WERI-Rb-1 (cell line): ENCODE data around the gene SMIM44.

Experiments used
- DNase-seq: peaks from one replicate; pipeline ENCODE4 v3.0.0-alpha.2; 2020
- H3K27ac ChIP-seq: fragments of 250-450 bp; sonication (Bioruptor Pico); 2 replicates; pipeline ENCODE4 v1.5.1; 2020; ENCODE audit warnings: mild to moderate bottlenecking, moderate library complexity
- H3K27me3 ChIP-seq: fragments of 250-450 bp; sonication (Bioruptor Pico); 2 replicates; pipeline ENCODE4 v1.5.1; 2021; ENCODE audit warnings: mild to moderate bottlenecking, low read depth, moderate library complexity; ENCODE audit not compliant: insufficient read depth, severe bottlenecking
- H3K36me3 ChIP-seq: fragments of 250-450 bp; sonication (Bioruptor Pico); 2 replicates; pipeline ENCODE4 v1.5.1; 2020; ENCODE audit warnings: mild to moderate bottlenecking, moderate library complexity
- H3K4me3 ChIP-seq: 2 replicates; pipeline ENCODE4 v1.5.1; 2011; ENCODE audit warnings: low read depth, mild to moderate bottlenecking, control low read depth, low read length
- H3K9me3 ChIP-seq: fragments of 250-450 bp; sonication (Bioruptor Pico); 2 replicates; pipeline ENCODE4 v1.5.1; 2021; ENCODE audit warnings: mild to moderate bottlenecking, moderate library complexity; ENCODE audit not compliant: severe bottlenecking
- TF ChIP-seq, protein P1 (sequence below): IDR thresholded peaks from 2 replicates; pipeline ENCODE4 v1.5.1; 2011; ENCODE audit warnings: low read depth, mild to moderate bottlenecking, control low read depth, inconsistent platforms, low read length

SMIM44 gene

DNA sequence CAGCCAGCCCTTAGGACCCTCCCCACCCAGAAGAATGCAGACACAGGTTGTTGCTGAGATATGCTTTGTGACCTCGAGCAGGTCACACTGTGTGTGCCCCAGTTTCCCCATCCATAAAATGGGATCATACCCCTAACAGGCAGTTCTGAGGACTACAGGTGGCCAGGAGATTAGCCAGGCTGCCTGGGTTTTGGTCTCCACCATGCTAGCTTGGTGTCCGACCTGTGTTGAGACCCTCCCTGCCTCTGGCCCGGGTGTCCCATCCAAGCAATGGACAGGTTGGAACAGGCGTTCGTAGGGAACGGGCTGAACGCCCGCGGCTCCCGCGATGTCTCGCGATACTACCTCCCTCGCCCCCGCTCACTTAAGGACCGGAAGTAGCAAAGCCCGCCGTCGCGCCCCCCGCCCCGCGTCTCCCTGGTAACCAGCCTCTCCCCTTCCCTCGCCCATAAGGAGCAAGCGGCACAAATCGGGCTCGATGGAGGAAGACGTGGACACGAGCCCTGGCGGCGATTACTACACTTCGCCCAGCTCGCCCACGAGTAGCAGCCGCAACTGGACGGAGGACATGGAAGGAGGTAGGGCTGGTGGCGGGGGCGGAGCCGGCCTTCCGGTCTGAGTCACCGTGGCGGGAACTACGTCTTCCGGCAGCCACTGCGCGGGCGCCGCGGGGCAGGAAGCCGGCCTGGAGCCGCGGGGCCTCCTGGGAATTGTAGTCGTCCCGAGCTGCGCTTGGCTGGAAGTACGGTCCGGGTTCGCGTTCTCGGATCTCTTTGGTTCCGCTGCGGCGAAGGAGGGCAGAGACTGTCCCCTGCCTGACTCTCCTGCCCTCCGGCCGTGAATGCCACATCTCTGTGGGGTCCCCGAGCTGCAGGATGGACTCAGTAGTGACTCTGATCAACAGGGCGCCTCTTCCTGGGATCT is 48.3 kb downstream of the SMIM44 start:
- Histone ChIP-seq H3K9me3 (no peaks in the 10 kb centered on the region), H3K4me3 (no peak overlapping the region), H3K27me3 (no peaks in the 10 kb centered on the region), H3K27ac (no peak overlapping the region), H3K36me3 (peaks cover 53% of the 10 kb centered on the region)
- TF ChIP-seq, protein P1, sequence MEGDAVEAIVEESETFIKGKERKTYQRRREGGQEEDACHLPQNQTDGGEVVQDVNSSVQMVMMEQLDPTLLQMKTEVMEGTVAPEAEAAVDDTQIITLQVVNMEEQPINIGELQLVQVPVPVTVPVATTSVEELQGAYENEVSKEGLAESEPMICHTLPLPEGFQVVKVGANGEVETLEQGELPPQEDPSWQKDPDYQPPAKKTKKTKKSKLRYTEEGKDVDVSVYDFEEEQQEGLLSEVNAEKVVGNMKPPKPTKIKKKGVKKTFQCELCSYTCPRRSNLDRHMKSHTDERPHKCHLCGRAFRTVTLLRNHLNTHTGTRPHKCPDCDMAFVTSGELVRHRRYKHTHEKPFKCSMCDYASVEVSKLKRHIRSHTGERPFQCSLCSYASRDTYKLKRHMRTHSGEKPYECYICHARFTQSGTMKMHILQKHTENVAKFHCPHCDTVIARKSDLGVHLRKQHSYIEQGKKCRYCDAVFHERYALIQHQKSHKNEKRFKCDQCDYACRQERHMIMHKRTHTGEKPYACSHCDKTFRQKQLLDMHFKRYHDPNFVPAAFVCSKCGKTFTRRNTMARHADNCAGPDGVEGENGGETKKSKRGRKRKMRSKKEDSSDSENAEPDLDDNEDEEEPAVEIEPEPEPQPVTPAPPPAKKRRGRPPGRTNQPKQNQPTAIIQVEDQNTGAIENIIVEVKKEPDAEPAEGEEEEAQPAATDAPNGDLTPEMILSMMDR, result no peak
- DNase-seq, result no peak

DNA sequence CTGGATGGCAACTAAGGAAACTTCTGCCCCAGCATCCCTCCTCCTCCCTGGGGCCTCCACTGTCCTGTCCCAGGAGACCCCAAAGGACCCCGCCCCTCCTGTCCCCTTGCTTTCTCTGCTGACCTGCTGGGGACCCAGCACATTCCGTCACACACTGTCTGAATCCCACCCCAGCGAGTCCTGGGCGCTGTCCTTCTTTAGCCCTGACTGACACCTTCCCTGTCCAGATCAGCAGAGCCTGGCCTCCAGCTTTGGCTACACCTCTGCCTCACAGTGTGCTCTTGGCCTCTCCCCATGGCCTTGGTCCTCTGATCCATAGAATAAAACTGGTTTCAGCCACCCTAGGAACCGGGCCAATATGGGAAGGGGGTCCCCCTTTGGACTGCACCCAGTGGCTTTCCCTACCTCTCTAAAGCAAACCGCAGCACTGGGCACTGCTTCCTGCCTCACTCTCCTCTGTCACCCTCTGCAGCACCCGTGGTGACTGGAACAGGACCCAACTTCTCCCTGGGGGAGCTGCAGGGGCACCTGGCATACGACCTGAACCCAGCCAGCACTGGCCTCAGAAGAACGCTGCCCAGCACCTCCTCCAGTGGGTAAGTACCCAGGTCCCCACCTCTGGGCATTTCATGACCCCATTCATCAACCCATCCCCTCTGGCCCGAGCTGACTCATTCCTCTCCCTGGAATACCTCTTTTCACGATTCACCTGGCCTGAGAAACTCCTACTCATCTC is 49.3 kb downstream of the SMIM44 start:
- Histone ChIP-seq H3K27me3 (no peaks in the 10 kb centered on the region), H3K36me3 (peaks cover 53% of the 10 kb centered on the region), H3K4me3 (no peak overlapping the region), H3K9me3 (no peaks in the 10 kb centered on the region), H3K27ac (no peak overlapping the region)
- TF ChIP-seq, protein P1, result no peak
- no peak for DNase-seq

DNA sequence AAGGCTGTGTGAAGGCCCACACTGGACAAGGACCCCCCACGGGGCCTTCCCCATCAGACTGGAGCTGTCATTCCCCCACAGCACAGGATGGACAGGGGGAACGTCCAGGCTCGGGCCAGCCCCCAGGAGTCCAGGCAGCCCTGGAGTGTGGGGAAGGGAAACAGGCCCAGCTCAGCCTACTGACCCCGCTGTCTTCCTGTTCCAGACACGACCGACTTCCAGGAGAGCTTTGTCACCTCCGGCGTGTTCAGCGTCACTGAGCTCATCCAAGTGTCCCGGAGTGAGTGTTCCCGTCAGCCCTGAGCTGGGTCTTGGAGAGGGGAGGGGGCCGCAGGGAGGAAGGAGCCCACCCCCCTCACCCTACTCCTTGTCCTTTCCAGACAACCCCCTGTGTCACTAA is 49.9 kb downstream of the SMIM44 start:
- Histone ChIP-seq H3K4me3 (no peak overlapping the region), H3K9me3 (no peaks in the 10 kb centered on the region), H3K27me3 (no peaks in the 10 kb centered on the region), H3K27ac (no peak overlapping the region), H3K36me3 (peaks cover 48% of the 10 kb centered on the region)
- TF ChIP-seq, protein P1, result no peak
- DNase-seq, result no peak
